GM19452 (cell line): ENCODE measurements around the gene ZNF865.

Source experiments
- ATAC-seq: cut with Tn5 transposase; IDR thresholded peaks from one replicate; pipeline ENCODE4 v1.9.1; 2021; ENCODE audit not compliant: unreplicated experiment

ZNF865 gene

DNA sequence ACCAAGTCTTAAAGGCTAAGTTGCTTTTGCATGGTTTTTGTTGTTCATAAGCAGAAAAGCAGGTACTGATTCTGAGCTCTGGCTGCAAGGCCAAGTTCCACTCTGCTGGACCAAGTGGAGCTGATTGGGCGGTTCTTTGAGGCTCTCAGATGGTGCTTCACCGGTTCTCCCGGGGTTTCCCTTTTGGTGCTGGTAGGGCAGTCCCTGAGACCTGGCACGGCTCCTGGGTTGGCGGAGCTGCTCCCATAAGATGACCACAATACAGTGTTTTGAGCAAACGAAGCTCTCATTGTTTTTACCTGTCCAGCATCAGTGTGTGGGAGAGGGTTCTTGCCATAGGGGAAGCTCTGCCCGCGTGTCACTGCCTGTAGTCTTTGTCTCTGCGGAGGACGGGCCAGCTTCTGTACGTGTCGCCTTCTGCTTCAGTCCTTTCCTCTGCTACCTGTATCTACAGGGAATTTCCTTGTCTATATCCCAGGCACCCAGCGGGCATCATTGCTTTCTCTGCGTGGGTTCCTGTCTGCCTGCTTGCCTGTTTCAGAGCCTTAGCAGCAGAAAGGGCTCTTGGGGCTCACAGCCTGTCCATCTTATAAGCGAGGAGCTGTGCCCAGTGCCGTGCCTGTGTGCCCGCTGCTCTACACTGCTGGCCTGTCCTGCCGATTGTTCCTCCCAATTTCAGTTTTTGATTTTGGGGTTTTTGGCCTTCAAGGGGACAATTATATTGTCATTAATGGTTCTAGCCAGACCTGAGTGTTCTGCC is 51.7 kb downstream of the ZNF865 start:
- no peak for ATAC-seq

GRCh38 chr19:55658846-55659459 is 53.5 kb downstream of the ZNF865 start:
- no peak for ATAC-seq

DNA sequence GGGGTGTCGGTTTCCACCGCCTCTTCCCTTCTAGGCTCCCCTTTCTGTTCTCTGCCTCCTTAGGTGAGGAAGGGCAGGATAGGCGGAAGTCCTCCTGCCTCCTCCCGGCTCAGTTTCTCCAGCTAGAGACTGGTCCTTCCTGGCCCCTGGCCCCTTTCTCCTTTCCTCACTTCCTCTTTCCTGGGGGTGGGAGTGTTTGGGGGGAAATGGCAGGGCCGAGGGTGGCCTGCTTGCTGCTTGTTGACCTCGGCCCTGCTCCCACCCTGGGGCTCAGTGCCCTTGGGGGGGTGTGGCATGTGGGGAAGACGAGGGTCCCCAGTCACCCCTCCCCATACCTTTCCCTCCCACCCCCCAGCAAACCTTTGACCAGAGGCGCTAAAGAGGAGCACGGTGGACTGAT is 54.4 kb downstream of the ZNF865 start:
- no peak for ATAC-seq

GRCh38 chr19:55660404-55660803 is 55.0 kb downstream of the ZNF865 start:
- no peak for ATAC-seq

- no peak for ATAC-seq
Observed at GRCh38 chr19:55660991-55661390, 55.5 kb downstream of the ZNF865 start.

- ATAC-seq: no peak
Observed at GRCh38 chr19:55661826-55662225, 56.4 kb downstream of the ZNF865 start.

GRCh38 chr19:55663846-55664536 is 58.5 kb downstream of the ZNF865 start:
- ATAC-seq: no peak

DNA sequence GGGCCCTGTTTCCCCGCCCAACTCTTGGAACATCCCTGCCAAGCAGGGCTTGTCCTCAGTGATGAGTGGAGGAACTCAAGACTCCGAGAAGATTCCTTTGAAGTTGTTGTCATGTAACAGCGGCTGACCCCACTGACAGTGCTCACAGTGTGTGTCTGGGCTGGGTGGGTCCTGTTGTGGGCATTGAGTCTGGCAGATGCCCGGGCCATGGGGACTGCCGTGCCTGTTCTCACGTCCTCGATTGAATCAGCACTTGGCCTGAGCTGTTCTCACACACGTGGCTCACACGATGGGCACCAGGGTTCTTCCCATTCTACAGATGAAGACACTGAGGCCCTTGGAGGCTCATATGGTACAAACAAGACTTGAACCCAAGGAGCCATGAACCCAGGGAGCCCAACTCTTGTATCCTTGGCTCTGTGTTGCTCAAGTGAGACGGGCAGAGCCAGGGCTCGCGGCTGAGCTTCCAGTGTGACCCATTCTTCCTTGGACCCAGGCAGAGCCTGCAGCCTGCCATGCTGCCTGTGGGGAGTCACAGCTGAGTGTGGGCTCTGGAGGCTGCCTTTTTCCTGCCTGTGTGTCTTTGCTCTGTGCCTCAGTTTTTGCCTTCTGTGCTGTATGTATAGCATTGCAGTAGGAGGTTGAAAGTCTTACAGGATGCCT is 61.0 kb downstream of the ZNF865 start:
- no peak for ATAC-seq
